ENCODE measurements around the gene MAN1A1.

DNA sequence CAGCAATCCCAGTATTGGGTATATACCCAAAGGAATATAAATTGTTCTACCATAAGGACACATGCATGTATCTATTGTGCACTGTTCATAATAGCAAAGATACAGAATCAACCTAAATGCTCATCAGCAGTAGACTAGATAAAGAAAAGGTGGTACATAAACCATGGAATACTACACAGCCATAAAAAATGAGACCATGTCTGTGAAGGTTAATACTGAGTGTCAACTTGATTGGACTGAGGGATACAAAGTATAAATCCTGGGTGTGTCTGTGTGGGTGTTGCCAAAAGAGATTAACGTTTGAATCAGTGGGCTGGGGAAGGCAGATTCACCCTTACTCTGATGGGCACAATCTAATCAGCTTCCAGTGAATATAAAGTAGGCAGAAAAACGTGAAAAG lies 86.9 kb downstream of the MAN1A1 start:
- TF ChIP-seq POLR2A (IDR thresholded peaks at IDR 0.05; ENCODE audit: low read length) (no peak), KDM1A (IDR thresholded peaks at IDR 0.05; ENCODE audit: low read depth) (no peak), SREBF2 (IDR thresholded peaks at IDR 0.05) (no peak), NR3C1 (IDR thresholded peaks at IDR 0.05) (no peak), SMC3 (IDR thresholded peaks at IDR 0.05) (no peak)
- TF ChIP-seq, protein P1, sequence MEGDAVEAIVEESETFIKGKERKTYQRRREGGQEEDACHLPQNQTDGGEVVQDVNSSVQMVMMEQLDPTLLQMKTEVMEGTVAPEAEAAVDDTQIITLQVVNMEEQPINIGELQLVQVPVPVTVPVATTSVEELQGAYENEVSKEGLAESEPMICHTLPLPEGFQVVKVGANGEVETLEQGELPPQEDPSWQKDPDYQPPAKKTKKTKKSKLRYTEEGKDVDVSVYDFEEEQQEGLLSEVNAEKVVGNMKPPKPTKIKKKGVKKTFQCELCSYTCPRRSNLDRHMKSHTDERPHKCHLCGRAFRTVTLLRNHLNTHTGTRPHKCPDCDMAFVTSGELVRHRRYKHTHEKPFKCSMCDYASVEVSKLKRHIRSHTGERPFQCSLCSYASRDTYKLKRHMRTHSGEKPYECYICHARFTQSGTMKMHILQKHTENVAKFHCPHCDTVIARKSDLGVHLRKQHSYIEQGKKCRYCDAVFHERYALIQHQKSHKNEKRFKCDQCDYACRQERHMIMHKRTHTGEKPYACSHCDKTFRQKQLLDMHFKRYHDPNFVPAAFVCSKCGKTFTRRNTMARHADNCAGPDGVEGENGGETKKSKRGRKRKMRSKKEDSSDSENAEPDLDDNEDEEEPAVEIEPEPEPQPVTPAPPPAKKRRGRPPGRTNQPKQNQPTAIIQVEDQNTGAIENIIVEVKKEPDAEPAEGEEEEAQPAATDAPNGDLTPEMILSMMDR (IDR thresholded peaks at IDR 0.05), result no peak
